Activated CD8-positive, alpha-beta T cell treated with anti-CD3 and anti-CD28 coated beads for 36 hours (primary cell): ENCODE measurements around the gene ELAPOR2. TPM values are rescaled to one million over a fixed set of nuclear protein-coding genes. Genes with fewer than 3 reads are reported as not detected.
"Not testable (repeated sequence)": the region's sequence is repeated elsewhere in the genome, so short reads cannot be mapped to it uniquely, and the experiment has no call there.

Experiments used
- ATAC-seq: fragments of 200-7000 bp; cut with Tn5 transposase; one replicate; pipeline ENCODE4 v1.10.0; 2021; ENCODE audit warnings: mild to moderate bottlenecking, moderate library complexity
- CTCF ChIA-PET: fragments of 350-600 bp; sonication (Branson Sonifier 250); formaldehyde crosslinking; loops from one replicate; lab custom pipeline; 2021; ENCODE audit warnings: antibody characterized with exemption; lab: Charles Lee
- POLR2A ChIA-PET: fragments of 350-600 bp; sonication (Branson Sonifier 250); formaldehyde crosslinking; loops from one replicate; lab custom pipeline; 2021; ENCODE audit warnings: antibody characterized with exemption; lab: Charles Lee
- DNase-seq: peaks from one replicate; pipeline ENCODE4 v3.0.0-alpha.2; 2020
- H3K27ac Mint-ChIP-seq: one replicate; pipeline ENCODE4 v1.8.0; 2021; ENCODE audit warnings: mild to moderate bottlenecking, mixed read lengths
- H3K27me3 Mint-ChIP-seq: one replicate; pipeline ENCODE4 v1.8.0; 2021; ENCODE audit warnings: mixed read lengths
- H3K36me3 Mint-ChIP-seq: one replicate; pipeline ENCODE4 v1.8.0; 2021; ENCODE audit warnings: low read depth, mixed read lengths
- H3K4me1 Mint-ChIP-seq: one replicate; pipeline ENCODE4 v1.8.0; 2021; ENCODE audit warnings: low read depth, mixed read lengths
- H3K4me3 Mint-ChIP-seq: one replicate; pipeline ENCODE4 v1.8.0; 2021; ENCODE audit warnings: mild to moderate bottlenecking, moderate library complexity, mixed read lengths
- H3K9me3 Mint-ChIP-seq: one replicate; pipeline ENCODE4 v1.8.0; 2021; ENCODE audit warnings: mixed read lengths
- CTCF ChIP-seq: fragments of 200-600 bp; IDR thresholded peaks from one replicate; pipeline ENCODE4 v1.8.0; 2022; ENCODE audit warnings: antibody characterized with exemption, mild to moderate bottlenecking
- intact Hi-C: fragments of 100-400 bp; cut with micrococcal nuclease; formaldehyde crosslinking; loops from one replicate; pipeline ENCODE4 v1.10.0; 2022
- total RNA-seq, 2 experiments: library from RNA; stranded (reverse); gene quantifications; one replicate each; pipeline ENCODE4 v1.2.3, GENCODE V29; 2021

Gene ELAPOR2
- total RNA-seq, 2 experiments from 2014 or later: 2.8 to 3.1 TPM

GRCh38 chr7:87058744-87059524 lies 520 bp downstream of the ELAPOR2 start:
- peaks cover 13% of the 10 kb centered on the region for H3K4me1 Mint-ChIP-seq
- intact Hi-C loops: loop anchor here (5.0 to 10.0 kb wide), 2 partner anchors 93 to 166 kb away; partner anchors contain the start of gene DMTF1
- peak; percentile 42 for ATAC-seq
- no peaks in the 10 kb centered on the region for H3K36me3 Mint-ChIP-seq
- DNase-seq: peak; percentile 21
- ChIA-PET POLR2A (interaction anchor here (0.7 to 1.4 kb wide), 2 partner anchors 89 to 92 kb away, joined by 3 to 4 read pairs; no protein-coding TSS in a partner anchor), CTCF (interaction anchor here (0.8 to 2.4 kb wide), 13 partner anchors 16 to 178 kb away, joined by 3 to 21 read pairs (median 4); partner anchors contain the start of genes DMTF1 and TMEM243)
- H3K27ac Mint-ChIP-seq: no peak overlapping the region
- peak overlapping the region; percentile 73 for H3K4me3 Mint-ChIP-seq
- no peak for TF ChIP-seq CTCF
- H3K27me3 Mint-ChIP-seq: peaks cover 17% of the 10 kb centered on the region
- no peaks in the 10 kb centered on the region for H3K9me3 Mint-ChIP-seq

- Mint-ChIP-seq H3K27me3 (peaks cover 17% of the 10 kb centered on the region), H3K4me3 (no peak overlapping the region), H3K36me3 (no peaks in the 10 kb centered on the region), H3K9me3 (no peaks in the 10 kb centered on the region), H3K4me1 (peaks cover 13% of the 10 kb centered on the region), H3K27ac (no peak overlapping the region)
- ATAC-seq (no peak), DNase-seq (no peak)
- ChIA-PET CTCF (interaction anchor here (1.0 to 2.4 kb wide), 4 partner anchors 10 to 164 kb away, joined by 3 to 7 read pairs (median 5); no protein-coding TSS in a partner anchor), POLR2A (no interaction called here)
- no peak for TF ChIP-seq CTCF
- intact Hi-C loops: loop anchor here (5.0 to 10.0 kb wide), 2 partner anchors 95 to 168 kb away; partner anchors contain the start of gene DMTF1
These were observed 2.2 kb downstream of the ELAPOR2 start for GRCh38 chr7:87057210-87057609.

- no peak for TF ChIP-seq CTCF
- DNase-seq (no peak), ATAC-seq (no peak)
- H3K36me3 Mint-ChIP-seq: no peaks in the 10 kb centered on the region
- peaks cover 17% of the 10 kb centered on the region for H3K27me3 Mint-ChIP-seq
- ChIA-PET POLR2A (no interaction called here), CTCF (interaction anchor here (1.0 to 1.7 kb wide), 2 partner anchors 9 to 92 kb away, joined by 3 to 7 read pairs; no protein-coding TSS in a partner anchor)
- H3K4me3 Mint-ChIP-seq: no peak overlapping the region
- peaks cover 1% of the 10 kb centered on the region for H3K9me3 Mint-ChIP-seq
- no peak overlapping the region for H3K27ac Mint-ChIP-seq
- intact Hi-C loops: loop anchor here (5.0 to 10.0 kb wide), 2 partner anchors 96 to 168 kb away; partner anchors contain the start of gene DMTF1
- H3K4me1 Mint-ChIP-seq: peaks cover 13% of the 10 kb centered on the region
These were observed 3.1 kb downstream of the ELAPOR2 start for GRCh38 chr7:87056346-87056745.

- intact Hi-C loops: no loop called here
- DNase-seq: no peak
- no peak for ATAC-seq
- H3K4me1 Mint-ChIP-seq: no peaks in the 10 kb centered on the region
- no peak for TF ChIP-seq CTCF
- no peaks in the 10 kb centered on the region for H3K36me3 Mint-ChIP-seq
- peaks cover 1% of the 10 kb centered on the region for H3K9me3 Mint-ChIP-seq
- H3K4me3 Mint-ChIP-seq: no peak overlapping the region
- no peak overlapping the region for H3K27ac Mint-ChIP-seq
- POLR2A ChIA-PET: no interaction called here
- H3K27me3 Mint-ChIP-seq: no peaks in the 10 kb centered on the region
- CTCF ChIA-PET: interaction anchor here (0.7 kb wide), 1 partner anchor 233 kb away, joined by 4 read pairs; no protein-coding TSS in a partner anchor
These were observed 10.6 kb downstream of the ELAPOR2 start for GRCh38 chr7:87048839-87049238.

DNA sequence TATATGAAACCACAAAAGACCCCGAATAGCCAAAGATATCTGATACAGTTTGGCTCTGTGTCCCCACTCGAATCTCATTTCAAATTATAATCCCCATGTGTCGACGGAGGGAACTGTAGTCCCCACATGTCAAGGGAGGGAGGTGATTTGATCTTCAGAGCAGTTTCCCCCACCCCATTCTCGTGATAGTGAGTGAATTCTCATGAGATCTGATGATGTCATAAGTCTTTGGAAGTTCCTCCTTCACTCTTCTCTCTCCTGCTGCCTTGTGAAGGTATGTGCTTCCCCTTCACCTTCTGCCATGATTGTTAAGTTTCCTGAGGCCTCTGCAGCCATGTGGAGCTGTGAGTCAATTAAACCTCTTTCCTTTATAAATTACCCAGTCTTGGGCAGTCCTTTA lies 13.0 kb downstream of the ELAPOR2 start:
- CTCF ChIA-PET: no interaction called here
- peaks cover 2% of the 10 kb centered on the region for H3K27me3 Mint-ChIP-seq
- H3K27ac Mint-ChIP-seq: no peak overlapping the region
- no peak overlapping the region for H3K4me3 Mint-ChIP-seq
- ATAC-seq: no peak
- no peaks in the 10 kb centered on the region for H3K9me3 Mint-ChIP-seq
- no peak for TF ChIP-seq CTCF
- DNase-seq: no peak
- no peaks in the 10 kb centered on the region for H3K36me3 Mint-ChIP-seq
- intact Hi-C loops: no loop called here
- no peaks in the 10 kb centered on the region for H3K4me1 Mint-ChIP-seq
- POLR2A ChIA-PET: no interaction called here

DNA sequence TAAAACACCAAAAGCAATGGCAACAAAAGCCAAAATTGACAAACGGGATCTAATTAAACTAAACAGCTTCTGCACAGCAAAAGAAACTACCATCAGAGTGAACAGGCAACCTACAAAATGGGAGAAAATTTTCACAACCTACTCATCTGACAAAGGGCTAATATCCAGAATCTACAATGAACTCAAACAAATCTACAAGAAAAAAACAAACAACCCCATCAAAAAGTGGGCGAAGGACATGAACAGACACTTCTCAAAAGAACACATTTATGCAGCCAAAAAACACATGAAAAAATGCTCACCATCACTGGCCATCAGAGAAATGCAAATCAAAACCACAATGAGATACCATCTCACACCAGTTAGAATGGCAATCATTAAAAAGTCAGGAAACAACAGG lies 14.7 kb downstream of the ELAPOR2 start:
- DNase-seq, intact Hi-C loops, ATAC-seq, H3K4me1 Mint-ChIP-seq, H3K4me3 Mint-ChIP-seq, H3K36me3 Mint-ChIP-seq, CTCF ChIA-PET, H3K9me3 Mint-ChIP-seq, H3K27ac Mint-ChIP-seq, H3K27me3 Mint-ChIP-seq, POLR2A ChIA-PET: not testable (repeated sequence)

DNA sequence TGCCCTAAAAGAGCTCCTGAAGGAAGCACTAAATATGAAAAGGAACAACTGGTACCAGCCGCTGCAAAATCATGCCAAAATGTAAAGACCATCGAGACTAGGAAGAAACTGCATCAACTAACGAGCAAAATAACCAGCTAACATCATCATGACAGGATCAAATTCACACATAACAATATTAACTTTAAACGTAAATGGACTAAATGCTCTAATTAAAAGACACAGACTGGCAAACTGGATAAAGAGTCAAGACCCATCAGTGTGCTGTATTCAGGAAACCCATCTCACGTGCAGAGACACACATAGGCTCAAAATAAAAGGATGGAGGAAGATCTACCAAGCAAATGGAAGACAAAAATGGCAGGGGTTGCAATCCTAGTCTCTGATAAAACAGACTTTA lies 17.9 kb downstream of the ELAPOR2 start:
- ATAC-seq, H3K27me3 Mint-ChIP-seq, H3K27ac Mint-ChIP-seq, H3K4me3 Mint-ChIP-seq, POLR2A ChIA-PET, intact Hi-C loops, H3K9me3 Mint-ChIP-seq, H3K36me3 Mint-ChIP-seq, DNase-seq, CTCF ChIA-PET, H3K4me1 Mint-ChIP-seq: not testable (repeated sequence)
